ENCODE measurements around the gene ZNF185.

DNA sequence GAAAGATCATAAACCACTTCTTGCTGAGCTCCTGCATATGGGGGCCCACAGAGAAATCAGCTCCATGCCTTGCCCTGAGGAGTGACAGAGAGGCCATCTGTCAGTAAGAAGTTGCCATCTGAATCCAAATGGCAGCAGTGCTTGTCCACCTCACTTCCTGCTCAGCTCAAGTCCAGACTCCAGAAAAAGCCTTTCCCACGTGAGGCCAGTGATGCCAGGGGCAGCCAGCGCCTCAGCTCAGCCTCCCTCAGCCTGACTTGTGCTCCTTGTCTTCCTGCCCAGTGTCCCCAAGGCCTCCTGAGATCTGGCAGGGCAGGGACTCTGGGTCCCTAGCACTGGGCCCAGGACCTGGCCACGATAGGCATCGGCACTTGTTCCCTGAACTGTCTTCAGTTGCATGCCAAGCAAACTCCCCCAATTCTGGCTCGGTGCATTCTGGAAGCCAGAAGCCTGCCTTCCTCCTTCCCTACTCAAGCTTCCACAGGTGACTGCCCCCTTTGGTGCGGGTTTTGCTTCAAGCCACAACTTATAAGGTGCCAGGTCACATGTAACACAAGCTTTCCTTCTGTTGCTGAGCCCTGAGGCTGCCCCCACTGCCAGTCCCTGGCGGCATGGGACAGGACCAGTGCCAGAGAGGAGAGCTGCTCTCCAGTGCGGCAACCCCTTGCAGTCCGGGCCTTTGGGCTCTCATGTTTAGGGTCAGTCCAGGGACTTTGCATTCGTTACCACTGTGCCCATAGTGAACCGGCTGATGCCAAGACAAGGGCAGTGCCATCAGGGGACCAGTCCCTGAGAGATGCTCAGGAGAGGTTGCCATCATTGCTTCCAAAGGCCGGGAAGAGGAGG lies 2.2 kb downstream of the ZNF185 start:
- TF ChIP-seq FOS (IDR thresholded peaks at IDR 0.05; ENCODE audit: borderline replicate concordance, insufficient read depth, low read length), result no peak
- no peak for TF ChIP-seq POLR2AphosphoS5 (IDR thresholded peaks at IDR 0.05; ENCODE audit: insufficient read depth, low read depth, low read length)
- TF ChIP-seq POLR2A (IDR thresholded peaks at IDR 0.05; ENCODE audit: low read depth, low read length), result no peak

All from endothelial cell of umbilical vein (primary cell).